Panc1 (cell line): ENCODE data around the gene PRKAG2. TPM values are rescaled to one million over a fixed set of nuclear protein-coding genes. Genes with fewer than 3 reads are reported as not detected.

Experiments
- ATAC-seq: fragments of 200-7000 bp; cut with Tn5 transposase; 2 replicates; pipeline ENCODE4 v1.9.1; 2020; ENCODE audit warnings: mild to moderate bottlenecking, moderate library complexity
- BruUV-seq: library from RNA; stranded (reverse); fragments of 400-500 nt; replicated peaks from 2 replicates; lab custom pipeline; 2021; lab: Mats Ljungman, UMichigan
- CTCF ChIA-PET: fragments of 300-600 bp; sonication (Branson Sonifier 250); formaldehyde crosslinking; loops from one replicate; lab custom pipeline; 2022; ENCODE audit warnings: antibody characterized with exemption; lab: Charles Lee
- POLR2A ChIA-PET: fragments of 300-600 bp; sonication (Branson Sonifier 250); formaldehyde crosslinking; loops from one replicate; lab custom pipeline; 2022; ENCODE audit warnings: antibody characterized with exemption; lab: Charles Lee
- DNase-seq: peaks from one replicate; pipeline ENCODE4 v3.0.0-alpha.2; 2010; ENCODE audit warnings: low read depth, low spot score
- H3K27ac ChIP-seq: 2 replicates; pipeline ENCODE4 v1.5.1; 2011; ENCODE audit warnings: mild to moderate bottlenecking, low read length, inconsistent platforms
- H3K27me3 ChIP-seq: fragments of 200-500 bp; sonication (Bioruptor generic); 2 replicates; pipeline ENCODE4 v1.6.0; 2014; ENCODE audit warnings: low read length, inconsistent platforms; ENCODE audit not compliant: control insufficient read depth, insufficient read depth
- H3K36me3 ChIP-seq: fragments of 200-500 bp; sonication (Bioruptor generic); 2 replicates; pipeline ENCODE4 v1.5.1; 2014; ENCODE audit warnings: inconsistent platforms, mild to moderate bottlenecking, low read length, moderate library complexity; ENCODE audit not compliant: control insufficient read depth, insufficient read depth
- H3K4me1 ChIP-seq: 2 replicates; pipeline ENCODE4 v1.5.1; 2011; ENCODE audit warnings: inconsistent platforms, mild to moderate bottlenecking, low read length, moderate library complexity; ENCODE audit not compliant: control insufficient read depth, insufficient read depth
- H3K4me3 ChIP-seq, 2 experiments: 2 replicates each; pipeline ENCODE4 v1.5.1; 2011 to 2012; ENCODE audit warnings: low read depth in 2 of 2, low read length in 2 of 2, mild to moderate bottlenecking in 2 of 2, inconsistent platforms in 1 of 2, moderate library complexity in 1 of 2
- H3K9me3 ChIP-seq: fragments of 200-500 bp; sonication (Bioruptor generic); 2 replicates; pipeline ENCODE4 v1.5.1; 2014; ENCODE audit warnings: low read depth, mild to moderate bottlenecking, inconsistent platforms, low read length, moderate library complexity; ENCODE audit not compliant: control insufficient read depth, insufficient read depth
- CTCF ChIP-seq: fragments of 450-650 bp; IDR thresholded peaks from 2 replicates; pipeline ENCODE4 v1.5.1; 2017; ENCODE audit warnings: mild to moderate bottlenecking
- POLR2AphosphoS5 ChIP-seq: IDR thresholded peaks from 2 replicates; pipeline ENCODE4 v1.6.1; 2012; ENCODE audit warnings: mild to moderate bottlenecking, low read depth, low read length, moderate library complexity
- SIN3A ChIP-seq: IDR thresholded peaks from 2 replicates; pipeline ENCODE4 v1.6.1; 2012; ENCODE audit warnings: low read depth, mild to moderate bottlenecking, low read length, moderate library complexity, borderline replicate concordance; ENCODE audit not compliant: insufficient read depth
- TCF7L2 ChIP-seq: IDR thresholded peaks from 2 replicates; pipeline ENCODE4 v1.6.1; 2011; ENCODE audit warnings: mild to moderate bottlenecking, low read depth, low read length, inconsistent platforms
- in situ Hi-C: cut with HindIII; loops from 2 replicates; pipeline ENCODE4 v1.10.0; 2016; ENCODE audit warnings: low sequenced_read_pairs, low pct_unique_long_range_greater_than_20kb
- intact Hi-C: fragments of 100-400 bp; cut with micrococcal nuclease; formaldehyde crosslinking; loops from one replicate; pipeline ENCODE4 v1.10.0; 2022; ENCODE audit not compliant: unreplicated experiment
- total RNA-seq: library from RNA; stranded (reverse); gene quantifications from one replicate; pipeline ENCODE4 v1.2.1, GENCODE V29; 2021; ENCODE audit not compliant: unreplicated experiment
- TF ChIP-seq, protein P1 (sequence below), 2 experiments: IDR thresholded peaks; 2 replicates each; pipeline ENCODE4 v1.6.1; 2011 to 2012; ENCODE audit warnings: low read depth in 2 of 2, control low read depth in 1 of 2, low read length in 1 of 2, mild to moderate bottlenecking in 1 of 2, moderate library complexity in 1 of 2; ENCODE audit not compliant: insufficient read depth in 1 of 2

Gene PRKAG2
- total RNA-seq, 1 experiment from 2014 or later: 71.6 TPM

- intact Hi-C loops: no loop called here
- TF ChIP-seq TCF7L2 (no peak), CTCF (no peak), POLR2AphosphoS5 (no peak), SIN3A (no peak)
- TF ChIP-seq, protein P1, sequence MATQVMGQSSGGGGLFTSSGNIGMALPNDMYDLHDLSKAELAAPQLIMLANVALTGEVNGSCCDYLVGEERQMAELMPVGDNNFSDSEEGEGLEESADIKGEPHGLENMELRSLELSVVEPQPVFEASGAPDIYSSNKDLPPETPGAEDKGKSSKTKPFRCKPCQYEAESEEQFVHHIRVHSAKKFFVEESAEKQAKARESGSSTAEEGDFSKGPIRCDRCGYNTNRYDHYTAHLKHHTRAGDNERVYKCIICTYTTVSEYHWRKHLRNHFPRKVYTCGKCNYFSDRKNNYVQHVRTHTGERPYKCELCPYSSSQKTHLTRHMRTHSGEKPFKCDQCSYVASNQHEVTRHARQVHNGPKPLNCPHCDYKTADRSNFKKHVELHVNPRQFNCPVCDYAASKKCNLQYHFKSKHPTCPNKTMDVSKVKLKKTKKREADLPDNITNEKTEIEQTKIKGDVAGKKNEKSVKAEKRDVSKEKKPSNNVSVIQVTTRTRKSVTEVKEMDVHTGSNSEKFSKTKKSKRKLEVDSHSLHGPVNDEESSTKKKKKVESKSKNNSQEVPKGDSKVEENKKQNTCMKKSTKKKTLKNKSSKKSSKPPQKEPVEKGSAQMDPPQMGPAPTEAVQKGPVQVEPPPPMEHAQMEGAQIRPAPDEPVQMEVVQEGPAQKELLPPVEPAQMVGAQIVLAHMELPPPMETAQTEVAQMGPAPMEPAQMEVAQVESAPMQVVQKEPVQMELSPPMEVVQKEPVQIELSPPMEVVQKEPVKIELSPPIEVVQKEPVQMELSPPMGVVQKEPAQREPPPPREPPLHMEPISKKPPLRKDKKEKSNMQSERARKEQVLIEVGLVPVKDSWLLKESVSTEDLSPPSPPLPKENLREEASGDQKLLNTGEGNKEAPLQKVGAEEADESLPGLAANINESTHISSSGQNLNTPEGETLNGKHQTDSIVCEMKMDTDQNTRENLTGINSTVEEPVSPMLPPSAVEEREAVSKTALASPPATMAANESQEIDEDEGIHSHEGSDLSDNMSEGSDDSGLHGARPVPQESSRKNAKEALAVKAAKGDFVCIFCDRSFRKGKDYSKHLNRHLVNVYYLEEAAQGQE (IDR thresholded peaks at IDR 0.05; ENCODE audit: insufficient read depth in 1 of 2, low read depth in 2 of 2, low read length in 1 of 2): no peak
Measured at GRCh38 chr7:151647874-151648273, 229.0 kb downstream of the PRKAG2 start.

DNA sequence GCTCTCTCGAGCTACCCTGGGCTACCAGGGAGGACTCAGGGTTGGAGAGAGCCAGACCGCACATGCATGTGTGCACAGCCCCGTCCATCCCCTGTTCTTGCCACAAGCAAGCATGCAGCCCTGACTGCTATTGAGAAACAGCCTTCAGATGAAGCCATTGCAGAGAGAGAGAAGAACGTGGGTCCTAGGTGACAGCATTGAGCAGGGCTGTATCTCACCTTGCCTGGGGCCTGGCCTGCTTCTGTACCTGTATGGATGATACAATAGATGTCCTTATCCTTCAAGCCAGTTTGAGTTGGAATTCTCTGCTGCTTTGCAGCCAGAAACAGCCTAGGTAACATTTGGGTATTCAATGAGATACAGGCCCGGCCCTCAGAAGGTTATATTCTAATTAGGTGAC lies 229.9 kb downstream of the PRKAG2 start:
- H3K27ac ChIP-seq: no peak overlapping the region
- no TSS peak for BruUV-seq
- DNase-seq (no peak), ATAC-seq (no peak)
- in situ Hi-C loops (no loop called here), intact Hi-C loops (no loop called here)
- no peaks in the 10 kb centered on the region for H3K36me3 ChIP-seq
- H3K9me3 ChIP-seq: peaks cover 10% of the 10 kb centered on the region; the same call in 1 of the 2 replicates
- H3K4me1 ChIP-seq: peaks cover 8% of the 10 kb centered on the region
- TF ChIP-seq CTCF (no peak), POLR2AphosphoS5 (no peak), SIN3A (no peak), TCF7L2 (no peak)
- TF ChIP-seq, protein P1 (IDR thresholded peaks at IDR 0.05; ENCODE audit: insufficient read depth in 1 of 2, low read depth in 2 of 2, low read length in 1 of 2): no peak
- ChIA-PET CTCF (interaction anchor here (0.6 kb wide), 1 partner anchor 39 kb away, joined by 5 read pairs; no protein-coding TSS in a partner anchor), POLR2A (no interaction called here)
- no peak overlapping the region for H3K4me3 ChIP-seq
- no peaks in the 10 kb centered on the region for H3K27me3 ChIP-seq

More at GRCh38 chr7:151647874-151648273, 229.0 kb downstream of the PRKAG2 start:
- H3K4me1 ChIP-seq: peaks cover 8% of the 10 kb centered on the region
- in situ Hi-C loops: no loop called here
- no peaks in the 10 kb centered on the region for H3K27me3 ChIP-seq
- H3K4me3 ChIP-seq: no peak overlapping the region
- ATAC-seq (no peak), DNase-seq (no peak)
- H3K9me3 ChIP-seq: peaks cover 10% of the 10 kb centered on the region; the same call in 1 of the 2 replicates
- no peak overlapping the region for H3K27ac ChIP-seq
- BruUV-seq: no TSS peak
- CTCF ChIA-PET: interaction anchor here (0.6 kb wide), 1 partner anchor 38 kb away, joined by 5 read pairs; no protein-coding TSS in a partner anchor
- POLR2A ChIA-PET: no interaction called here
- no peaks in the 10 kb centered on the region for H3K36me3 ChIP-seq
